SK-N-SH (cell line): ENCODE data around the gene TCN2. TPM values are rescaled to one million over a fixed set of nuclear protein-coding genes. Genes with fewer than 3 reads are reported as not detected.
"Not testable (repeated sequence)": the region's sequence is repeated elsewhere in the genome, so short reads cannot be mapped to it uniquely, and the experiment has no call there.

ENCODE experiments used
- CTCF ChIA-PET: fragments of 300-600, 350-600 bp; formaldehyde crosslinking; extraction: SDS; loops from one replicate; lab custom pipeline; 2021; lab: Yijun Ruan, JAX
- POLR2A ChIA-PET: fragments of 350-600 bp; sonication (Branson Sonifier 250); formaldehyde crosslinking; extraction: SDS; loops from one replicate; lab custom pipeline; 2020; ENCODE audit warnings: antibody characterized with exemption, inconsistent platforms; lab: Yijun Ruan, JAX
- DNase-seq: peaks from one replicate; pipeline ENCODE4 v3.0.0; 2012
- H2AFZ ChIP-seq: fragments of 200-600 bp; sonication (generic); 2 replicates; pipeline ENCODE4 v1.8.1; 2016; ENCODE audit warnings: antibody characterized with exemption, mild to moderate bottlenecking, low read depth
- H3F3A ChIP-seq: fragments of 200-600 bp; sonication (generic); replicated peaks from 2 replicates; pipeline ENCODE3; 2016; ENCODE audit warnings: antibody characterized with exemption, mild to moderate bottlenecking; ENCODE audit not compliant: insufficient read depth
- H3K27ac ChIP-seq, 2 experiments: fragments of 200-500 bp in 1 of 2; fragments of 200-600 bp in 1 of 2; sonication (Bioruptor generic) in 1 of 2; sonication (generic), shearing (Covaris generic) in 1 of 2; 2 replicates each; pipeline versions ENCODE4 v1.5.1 to v1.6.1; 2014 to 2016; ENCODE audit warnings: low read depth in 2 of 2, inconsistent platforms in 1 of 2, low read length in 1 of 2, mild to moderate bottlenecking in 1 of 2, mixed read lengths in 1 of 2
- H3K27me3 ChIP-seq: fragments of 200-600 bp; sonication (generic), shearing (Covaris generic); 2 replicates; pipeline ENCODE4 v1.6.1; 2016; ENCODE audit warnings: mixed run types; ENCODE audit not compliant: insufficient read depth
- H3K36me3 ChIP-seq, 2 experiments: fragments of 200-500 bp in 1 of 2; fragments of 200-600 bp in 1 of 2; sonication (Bioruptor generic) in 1 of 2; sonication (generic) in 1 of 2; replicated peaks in 1 of 2; 2 replicates each; pipeline versions ENCODE3 to v1.5.1; 2014 to 2016; ENCODE audit warnings: low read length in 1 of 2, mild to moderate bottlenecking in 1 of 2; ENCODE audit not compliant: insufficient read depth in 2 of 2, control insufficient read depth in 1 of 2
- H3K4me1 ChIP-seq, 2 experiments: fragments of 200-500 bp in 1 of 2; fragments of 200-600 bp in 1 of 2; sonication (Bioruptor generic) in 1 of 2; sonication (generic), shearing (Covaris generic) in 1 of 2; 2 replicates each; pipeline versions ENCODE4 v1.5.1 to v1.6.1; 2014 to 2016; ENCODE audit warnings: low read depth in 1 of 2, low read length in 1 of 2, mixed run types in 1 of 2; ENCODE audit not compliant: insufficient read depth in 2 of 2, control insufficient read depth in 1 of 2
- H3K4me2 ChIP-seq: fragments of 200-600 bp; sonication (generic), shearing (Covaris generic); 2 replicates; pipeline ENCODE4 v1.6.1; 2017; ENCODE audit warnings: mixed run types
- H3K4me3 ChIP-seq, 2 experiments: fragments of 200-500 bp in 1 of 2; fragments of 200-600 bp in 1 of 2; sonication (Bioruptor generic) in 1 of 2; sonication (generic), shearing (Covaris generic) in 1 of 2; 2 replicates each; pipeline versions ENCODE4 v1.5.1 to v1.8.1; 2014 to 2016; ENCODE audit warnings: low read depth in 2 of 2, inconsistent platforms in 1 of 2, low read length in 1 of 2, mild to moderate bottlenecking in 1 of 2, mixed read lengths in 1 of 2, moderate library complexity in 1 of 2
- H3K79me2 ChIP-seq: fragments of 200-600 bp; sonication (generic); 2 replicates; pipeline ENCODE4 v1.8.1; 2017; ENCODE audit warnings: mild to moderate bottlenecking; ENCODE audit not compliant: insufficient read depth
- H3K9ac ChIP-seq: fragments of 200-600 bp; sonication (generic); 2 replicates; pipeline ENCODE4 v1.6.1; 2017; ENCODE audit warnings: mixed run types
- H3K9me2 ChIP-seq: fragments of 200-600 bp; sonication (generic); 2 replicates; pipeline ENCODE4 v1.6.1; 2017; ENCODE audit warnings: mixed run types
- H3K9me3 ChIP-seq: fragments of 200-600 bp; sonication (generic); 2 replicates; pipeline ENCODE4 v1.6.1; 2017; ENCODE audit warnings: mixed run types, mild to moderate bottlenecking, moderate library complexity
- H4K20me1 ChIP-seq: fragments of 200-600 bp; sonication (generic); 2 replicates; pipeline ENCODE4 v1.6.1; 2017; ENCODE audit warnings: mild to moderate bottlenecking, mixed run types; ENCODE audit not compliant: insufficient read depth
- CHD2 ChIP-seq: fragments of 150-350 bp; IDR thresholded peaks from 2 replicates; pipeline ENCODE4 v1.6.1; 2018; ENCODE audit warnings: low read length; ENCODE audit not compliant: partially characterized antibody
- EP300 ChIP-seq, 2 experiments: IDR thresholded peaks; 2 replicates each; pipeline versions ENCODE4 v1.4.0 to v1.6.1; 2012; ENCODE audit warnings: borderline replicate concordance in 1 of 2, low read depth in 1 of 2, low read length in 1 of 2
- FOSL2 ChIP-seq: IDR thresholded peaks from 2 replicates; pipeline ENCODE4 v1.4.0; 2012; ENCODE audit warnings: low read depth, mild to moderate bottlenecking, moderate library complexity, borderline replicate concordance
- FOXJ3 ChIP-seq: sonication (generic); formaldehyde crosslinking; IDR thresholded peaks from 2 replicates; pipeline ENCODE4 v1.5.1; 2020; ENCODE audit warnings: mild to moderate bottlenecking, missing genetic modification reagents
- NRF1 ChIP-seq: IDR thresholded peaks from 2 replicates; pipeline ENCODE4 v1.6.1; 2012; ENCODE audit warnings: low read depth, mild to moderate bottlenecking, low read length
- SIN3A ChIP-seq: IDR thresholded peaks from 2 replicates; pipeline ENCODE4 v1.6.1; 2012; ENCODE audit warnings: low read depth, mild to moderate bottlenecking, low read length, moderate library complexity, borderline replicate concordance
- TCF12 ChIP-seq: IDR thresholded peaks from 2 replicates; pipeline ENCODE4 v1.4.0; 2012
- USF2 ChIP-seq: fragments of 150-350 bp; IDR thresholded peaks from 2 replicates; pipeline ENCODE4 v1.6.1; 2017; ENCODE audit warnings: antibody characterized with exemption, low read length, low read depth, borderline replicate concordance
- WGBS: methylation state at CpG from one replicate; pipeline ENCODE4 v1.1.6; 2017; ENCODE audit warnings: low lambda C conversion rate; 5-methylcytosine and 5-hydroxymethylcytosine counted together
- polyA plus RNA-seq, 3 experiments: library from polyadenylated mRNA; depleted of rRNA; stranded (reverse); fragments of >200 nt; gene quantifications; 2 replicates each; pipeline ENCODE4 v1.2.3, GENCODE V29; 2012
- TF ChIP-seq, protein P1 (sequence below): IDR thresholded peaks from 2 replicates; pipeline ENCODE4; 2012
- TF ChIP-seq, protein P2 (sequence below): fragments of 200-600 bp; sonication (generic); IDR thresholded peaks from 2 replicates; pipeline ENCODE4 v1.6.1; 2017; ENCODE audit warnings: antibody characterized with exemption, mild to moderate bottlenecking, moderate library complexity

TCN2 gene
- polyA plus RNA-seq, 1 of the 3 experiments (the other 2 are of a cell fraction) = 4.1 TPM

DNA sequence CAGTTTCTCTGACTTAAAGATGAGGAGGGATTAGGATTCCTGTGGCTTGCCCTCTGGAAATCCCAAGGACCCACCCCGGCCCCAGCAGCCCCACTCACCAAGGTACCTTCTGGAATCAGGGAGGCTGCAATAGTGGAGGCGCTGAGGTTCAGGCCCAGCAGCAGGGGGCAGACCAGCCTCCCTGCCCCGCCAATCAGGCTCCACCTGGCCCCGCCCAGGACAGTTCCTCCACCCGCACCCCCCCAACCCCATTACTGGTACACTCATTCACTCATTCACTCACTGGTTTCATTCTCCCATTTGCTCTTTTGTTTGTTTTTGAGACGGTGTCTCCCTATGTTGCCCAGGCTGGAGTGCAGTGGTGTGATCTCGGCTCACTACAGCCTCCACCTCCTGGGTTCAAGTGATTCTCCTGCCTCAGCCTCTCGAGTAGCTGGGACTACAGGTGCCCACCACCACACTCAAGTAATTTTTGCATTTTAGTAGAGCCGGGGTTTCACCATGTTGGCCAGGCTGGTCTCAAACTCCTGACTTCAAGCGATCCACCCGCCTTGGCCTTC lies 46.3 kb upstream of the TCN2 start:
- H2AFZ ChIP-seq, H3K27ac ChIP-seq, H4K20me1 ChIP-seq, H3K79me2 ChIP-seq, H3K9me3 ChIP-seq, CTCF ChIA-PET, DNase-seq, H3K27me3 ChIP-seq, POLR2A ChIA-PET, H3K4me3 ChIP-seq, H3K36me3 ChIP-seq, H3K4me2 ChIP-seq, H3F3A ChIP-seq, H3K9ac ChIP-seq, H3K9me2 ChIP-seq: not testable (repeated sequence)
- peaks cover 0 to 19% of the 10 kb centered on the region in 2 experiments; a peak in 1 of 4 replicates for H3K4me1 ChIP-seq
- 80% methylated on average over 9 of the region's 11 CpGs for WGBS
- TF ChIP-seq, protein P1, sequence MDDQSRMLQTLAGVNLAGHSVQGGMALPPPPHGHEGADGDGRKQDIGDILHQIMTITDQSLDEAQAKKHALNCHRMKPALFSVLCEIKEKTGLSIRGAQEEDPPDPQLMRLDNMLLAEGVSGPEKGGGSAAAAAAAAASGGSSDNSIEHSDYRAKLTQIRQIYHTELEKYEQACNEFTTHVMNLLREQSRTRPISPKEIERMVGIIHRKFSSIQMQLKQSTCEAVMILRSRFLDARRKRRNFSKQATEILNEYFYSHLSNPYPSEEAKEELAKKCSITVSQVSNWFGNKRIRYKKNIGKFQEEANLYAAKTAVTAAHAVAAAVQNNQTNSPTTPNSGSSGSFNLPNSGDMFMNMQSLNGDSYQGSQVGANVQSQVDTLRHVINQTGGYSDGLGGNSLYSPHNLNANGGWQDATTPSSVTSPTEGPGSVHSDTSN = peak; percentile 59
- TF ChIP-seq, protein P2, sequence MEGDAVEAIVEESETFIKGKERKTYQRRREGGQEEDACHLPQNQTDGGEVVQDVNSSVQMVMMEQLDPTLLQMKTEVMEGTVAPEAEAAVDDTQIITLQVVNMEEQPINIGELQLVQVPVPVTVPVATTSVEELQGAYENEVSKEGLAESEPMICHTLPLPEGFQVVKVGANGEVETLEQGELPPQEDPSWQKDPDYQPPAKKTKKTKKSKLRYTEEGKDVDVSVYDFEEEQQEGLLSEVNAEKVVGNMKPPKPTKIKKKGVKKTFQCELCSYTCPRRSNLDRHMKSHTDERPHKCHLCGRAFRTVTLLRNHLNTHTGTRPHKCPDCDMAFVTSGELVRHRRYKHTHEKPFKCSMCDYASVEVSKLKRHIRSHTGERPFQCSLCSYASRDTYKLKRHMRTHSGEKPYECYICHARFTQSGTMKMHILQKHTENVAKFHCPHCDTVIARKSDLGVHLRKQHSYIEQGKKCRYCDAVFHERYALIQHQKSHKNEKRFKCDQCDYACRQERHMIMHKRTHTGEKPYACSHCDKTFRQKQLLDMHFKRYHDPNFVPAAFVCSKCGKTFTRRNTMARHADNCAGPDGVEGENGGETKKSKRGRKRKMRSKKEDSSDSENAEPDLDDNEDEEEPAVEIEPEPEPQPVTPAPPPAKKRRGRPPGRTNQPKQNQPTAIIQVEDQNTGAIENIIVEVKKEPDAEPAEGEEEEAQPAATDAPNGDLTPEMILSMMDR = peak; percentile 26; the same call in 1 of the 2 replicates

- H3K36me3 ChIP-seq = no peaks in the 10 kb centered on the region
- no peaks in the 10 kb centered on the region for H3K9me3 ChIP-seq
- H3K27me3 ChIP-seq = no peaks in the 10 kb centered on the region; the same call in 1 of the 2 replicates
- H3K27ac ChIP-seq = no peak overlapping the region
- H3K79me2 ChIP-seq = no peaks in the 10 kb centered on the region
- no peak for DNase-seq
- H3K9me2 ChIP-seq = no peaks in the 10 kb centered on the region
- ChIA-PET POLR2A (no interaction called here), CTCF (interaction anchor here (0.7 to 1.7 kb wide), 2 partner anchors 45 to 165 kb away, joined by 3 to 4 read pairs; partner anchors contain the start of gene SEC14L2)
- no peak overlapping the region for H3K4me3 ChIP-seq
- TF ChIP-seq FOXJ3 (no peak), NRF1 (no peak), EP300 (IDR thresholded peaks at IDR 0.05; ENCODE audit: borderline replicate concordance in 1 of 2, low read depth in 1 of 2, low read length in 1 of 2) (no peak), CHD2 (no peak), SIN3A (no peak), FOSL2 (no peak), TCF12 (no peak), USF2 (no peak)
- TF ChIP-seq, protein P2 = no peak
- WGBS = 66% methylated on average over 7 of the region's 10 CpGs
- H3F3A ChIP-seq = no peaks in the 10 kb centered on the region
- H3K4me2 ChIP-seq = no peak overlapping the region
- H3K9ac ChIP-seq = no peak overlapping the region
- H4K20me1 ChIP-seq = no peaks in the 10 kb centered on the region
- peaks cover 0 to 19% of the 10 kb centered on the region in 2 experiments; a peak in 1 of 4 replicates for H3K4me1 ChIP-seq
- no peak overlapping the region for H2AFZ ChIP-seq
Observed at GRCh38 chr22:30561402-30562189, 45.4 kb upstream of the TCN2 start.
